HCT116 (cell line): Measurements from ENCODE around the gene DMAC1. TPM values are rescaled to one million over a fixed set of nuclear protein-coding genes. Genes with fewer than 3 reads are reported as not detected.

ENCODE experiments used
- ATAC-seq: fragments of 200-7000 bp; cut with Tn5 transposase; 2 replicates; pipeline ENCODE4 v1.9.1; 2020; ENCODE audit warnings: mild to moderate bottlenecking, moderate library complexity
- BruUV-seq: library from RNA; stranded (reverse); fragments of 400-500 nt; replicated peaks from 2 replicates; lab custom pipeline; 2021; lab: Mats Ljungman, UMichigan
- CTCF ChIA-PET: fragments of 300-600 bp; sonication (Branson Sonifier 250); formaldehyde crosslinking; loops from one replicate; lab custom pipeline; 2021; ENCODE audit warnings: antibody characterized with exemption; lab: Charles Lee
- POLR2A ChIA-PET: fragments of 300-600, 350-600 bp; sonication (Branson Sonifier 250); formaldehyde crosslinking; loops from one replicate; lab custom pipeline; 2021; ENCODE audit warnings: antibody characterized with exemption; lab: Charles Lee
- RAD21 ChIA-PET, 2 experiments: fragments of 300-600 bp; sonication (Branson Sonifier 250); formaldehyde crosslinking; loops; one replicate each; lab custom pipeline; 2023; ENCODE audit warnings: low total read pairs in 2 of 2; ENCODE audit not compliant: uncharacterized antibody in 2 of 2, unreplicated experiment in 2 of 2, low non-redundant PET in 1 of 2; lab: Charles Lee
- DNase-seq: peaks from one replicate; pipeline ENCODE4 v3.0.0-alpha.2; 2010; ENCODE audit warnings: low read depth, low spot score
- H2AFZ ChIP-seq: fragments of 200-600 bp; shearing (Covaris generic), sonication (generic); 2 replicates; pipeline ENCODE4 v1.6.1; 2017; ENCODE audit warnings: low read depth, mixed run types, mixed read lengths, antibody characterized with exemption, low read length; ENCODE audit not compliant: poor library complexity, severe bottlenecking
- H3K27ac ChIP-seq: 2 replicates; pipeline ENCODE4 v1.5.1; 2012; ENCODE audit warnings: low read depth, low read length
- H3K27me3 ChIP-seq: fragments of 200-600 bp; sonication (generic); 2 replicates; pipeline ENCODE4 v1.6.1; 2016; ENCODE audit warnings: mixed run types, low read length, mixed read lengths; ENCODE audit not compliant: insufficient read depth
- H3K36me3 ChIP-seq, 2 experiments: fragments of 200-500 bp in 1 of 2; fragments of 200-600 bp in 1 of 2; sonication (Bioruptor generic) in 1 of 2; sonication (generic) in 1 of 2; 2 replicates each; pipeline versions ENCODE4 v1.5.1 to v1.6.1; 2014 to 2016; ENCODE audit warnings: low read length in 2 of 2, inconsistent platforms in 1 of 2, mixed read lengths in 1 of 2, mixed run types in 1 of 2; ENCODE audit not compliant: insufficient read depth in 2 of 2, control insufficient read depth in 1 of 2
- H3K4me1 ChIP-seq, 2 experiments: fragments of 200-600 bp in 1 of 2; sonication (generic) in 1 of 2; 2 replicates each; pipeline versions ENCODE4 v1.5.1 to v1.6.1; 2012 to 2017; ENCODE audit warnings: low read length in 2 of 2, inconsistent platforms in 1 of 2, mild to moderate bottlenecking in 1 of 2, mixed read lengths in 1 of 2, mixed run types in 1 of 2, moderate library complexity in 1 of 2; ENCODE audit not compliant: insufficient read depth in 2 of 2, control insufficient read depth in 1 of 2
- H3K4me2 ChIP-seq: fragments of 200-600 bp; sonication (generic); 2 replicates; pipeline ENCODE4 v1.6.1; 2017; ENCODE audit warnings: mixed run types, low read length, mixed read lengths
- H3K4me3 ChIP-seq, 2 experiments: fragments of 200-600 bp in 1 of 2; sonication (generic) in 1 of 2; replicated peaks in 1 of 2; 2 replicates each; pipeline ENCODE4 v1.5.1; 2011 to 2016; ENCODE audit warnings: low read length in 2 of 2, control low read depth in 1 of 2, low read depth in 1 of 2, mild to moderate bottlenecking in 1 of 2, mixed read lengths in 1 of 2, mixed run types in 1 of 2
- H3K79me2 ChIP-seq: fragments of 200-600 bp; sonication (generic); 2 replicates; pipeline ENCODE4 v1.6.1; 2017; ENCODE audit warnings: mild to moderate bottlenecking, mixed run types, low read length, moderate library complexity, mixed read lengths; ENCODE audit not compliant: insufficient read depth
- H3K9ac ChIP-seq: fragments of 200-600 bp; sonication (generic); 2 replicates; pipeline ENCODE4 v1.6.1; 2016; ENCODE audit warnings: low read length, mixed read lengths
- H3K9me2 ChIP-seq: fragments of 200-600 bp; sonication (generic), shearing (Covaris generic); 2 replicates; pipeline ENCODE4 v1.6.1; 2017; ENCODE audit warnings: mixed run types, mild to moderate bottlenecking, moderate library complexity; ENCODE audit not compliant: insufficient read depth
- H3K9me3 ChIP-seq, 2 experiments: fragments of 200-500 bp in 1 of 2; fragments of 200-600 bp in 1 of 2; sonication (Bioruptor generic) in 1 of 2; sonication (generic) in 1 of 2; 2 replicates each; pipeline ENCODE4 v1.6.1; 2014 to 2017; ENCODE audit warnings: low read length in 2 of 2, mixed read lengths in 2 of 2, inconsistent platforms in 1 of 2, low read depth in 1 of 2, mild to moderate bottlenecking in 1 of 2, mixed run types in 1 of 2, moderate library complexity in 1 of 2; ENCODE audit not compliant: control insufficient read depth in 1 of 2, insufficient read depth in 1 of 2
- H4K20me1 ChIP-seq: fragments of 200-600 bp; sonication (generic), shearing (Covaris generic); 2 replicates; pipeline ENCODE4 v1.6.1; 2017; ENCODE audit warnings: mixed run types, mild to moderate bottlenecking, moderate library complexity; ENCODE audit not compliant: insufficient read depth
- CBX3 ChIP-seq: IDR thresholded peaks from 2 replicates; pipeline ENCODE4 v1.6.1; 2012; ENCODE audit warnings: low read depth
- ELF1 ChIP-seq: IDR thresholded peaks from 2 replicates; pipeline ENCODE4 v1.6.1; 2012; ENCODE audit warnings: low read depth, borderline replicate concordance
- FOSL1 ChIP-seq: IDR thresholded peaks from 2 replicates; pipeline ENCODE4 v1.6.1; 2012; ENCODE audit warnings: low read depth
- JUND ChIP-seq: IDR thresholded peaks from 2 replicates; pipeline ENCODE4 v1.6.1; 2012
- SRF ChIP-seq: IDR thresholded peaks from 2 replicates; pipeline ENCODE4 v1.6.1; 2012; ENCODE audit warnings: low read depth
- TCF7L2 ChIP-seq: IDR thresholded peaks from 2 replicates; pipeline ENCODE4 v1.7.0; 2011; ENCODE audit warnings: borderline replicate concordance, inconsistent platforms; ENCODE audit not compliant: insufficient read depth, insufficient read length; ENCODE audit errors: extremely low read depth
- YY1 ChIP-seq: IDR thresholded peaks from 2 replicates; pipeline ENCODE4 v1.6.1; 2011; ENCODE audit warnings: low read length, low read depth, moderate library complexity, mild to moderate bottlenecking; ENCODE audit not compliant: insufficient replicate concordance; ENCODE audit errors: extremely low read depth
- ZFX ChIP-seq: fragments of 450-650 bp; IDR thresholded peaks from 2 replicates; pipeline ENCODE4 v1.6.1; 2017
- ZNF274 ChIP-seq: fragments of 200-500 bp; sonication (Bioruptor generic); IDR thresholded peaks from 2 replicates; pipeline ENCODE4 v1.6.1; 2014; ENCODE audit warnings: mild to moderate bottlenecking, low read depth, low read length, inconsistent platforms
- intact Hi-C: fragments of 100-400 bp; cut with micrococcal nuclease; formaldehyde crosslinking; loops from 2 replicates; pipeline ENCODE4 v1.10.0; 2022
- total RNA-seq: library from RNA; stranded (reverse); gene quantifications from one replicate; pipeline ENCODE4 v1.2.1, GENCODE V29; 2021; ENCODE audit not compliant: unreplicated experiment
- TF ChIP-seq, protein P1 (sequence below), 3 experiments: fragments of 200-600 bp in 1 of 3; sonication (generic) in 1 of 3; IDR thresholded peaks in 2 of 3; conservative IDR thresholded peaks in 1 of 3; 2 replicates each; pipeline ENCODE4 v1.5.1; 2012 to 2017; ENCODE audit warnings: low read depth in 2 of 3, low read length in 2 of 3, antibody characterized with exemption in 1 of 3, borderline replicate concordance in 1 of 3, control low read depth in 1 of 3, mild to moderate bottlenecking in 1 of 3, mixed read lengths in 1 of 3, mixed run types in 1 of 3, moderate library complexity in 1 of 3; ENCODE audit not compliant: insufficient read depth in 1 of 3
- TF ChIP-seq, protein P2 (sequence below): IDR thresholded peaks from 2 replicates; pipeline ENCODE4 v1.6.1; 2012; ENCODE audit warnings: low read depth

Gene DMAC1
- total RNA-seq, 1 experiment from 2014 or later, result 39.1 TPM

DNA sequence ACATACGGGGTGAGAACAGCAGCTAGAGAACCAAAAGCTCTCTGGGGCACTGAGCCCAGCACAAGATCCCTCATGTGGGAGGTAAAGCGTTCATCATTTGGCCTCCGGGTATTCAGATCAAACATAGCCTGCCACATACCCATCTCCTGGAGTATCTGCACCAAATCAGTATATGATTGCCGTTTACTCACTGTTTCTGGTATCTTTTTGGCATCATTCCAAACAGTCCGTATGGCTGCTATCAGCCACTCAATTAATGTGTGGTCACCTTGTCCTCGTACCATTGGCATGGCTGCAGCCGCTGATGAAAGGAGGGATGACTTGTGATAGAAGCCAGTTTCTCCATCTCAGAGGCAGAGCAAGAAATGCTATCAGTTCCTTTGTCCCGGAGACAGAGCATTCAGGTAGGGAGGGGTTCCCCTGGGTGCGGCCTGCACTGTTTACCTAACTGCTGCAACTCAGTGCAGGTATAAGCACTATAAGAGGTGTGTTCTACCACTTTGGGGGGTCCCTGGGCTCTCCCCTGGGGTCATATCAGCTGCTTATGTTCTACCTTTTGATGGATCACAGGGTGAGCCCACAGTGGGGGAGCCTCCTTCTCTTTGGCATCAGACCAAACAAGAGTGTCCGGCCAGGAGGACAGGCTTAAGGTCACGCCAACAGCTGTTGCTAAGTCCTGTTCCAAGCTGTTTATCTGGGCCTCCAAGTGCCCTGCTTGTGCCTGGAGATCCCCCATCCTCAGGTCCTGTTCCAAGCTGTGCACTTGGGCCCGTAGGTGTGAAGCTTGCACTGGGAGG, 9.4 kb downstream of the DMAC1 start:
- TF ChIP-seq FOSL1, result no peak
- TF ChIP-seq, protein P1, sequence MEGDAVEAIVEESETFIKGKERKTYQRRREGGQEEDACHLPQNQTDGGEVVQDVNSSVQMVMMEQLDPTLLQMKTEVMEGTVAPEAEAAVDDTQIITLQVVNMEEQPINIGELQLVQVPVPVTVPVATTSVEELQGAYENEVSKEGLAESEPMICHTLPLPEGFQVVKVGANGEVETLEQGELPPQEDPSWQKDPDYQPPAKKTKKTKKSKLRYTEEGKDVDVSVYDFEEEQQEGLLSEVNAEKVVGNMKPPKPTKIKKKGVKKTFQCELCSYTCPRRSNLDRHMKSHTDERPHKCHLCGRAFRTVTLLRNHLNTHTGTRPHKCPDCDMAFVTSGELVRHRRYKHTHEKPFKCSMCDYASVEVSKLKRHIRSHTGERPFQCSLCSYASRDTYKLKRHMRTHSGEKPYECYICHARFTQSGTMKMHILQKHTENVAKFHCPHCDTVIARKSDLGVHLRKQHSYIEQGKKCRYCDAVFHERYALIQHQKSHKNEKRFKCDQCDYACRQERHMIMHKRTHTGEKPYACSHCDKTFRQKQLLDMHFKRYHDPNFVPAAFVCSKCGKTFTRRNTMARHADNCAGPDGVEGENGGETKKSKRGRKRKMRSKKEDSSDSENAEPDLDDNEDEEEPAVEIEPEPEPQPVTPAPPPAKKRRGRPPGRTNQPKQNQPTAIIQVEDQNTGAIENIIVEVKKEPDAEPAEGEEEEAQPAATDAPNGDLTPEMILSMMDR (IDR thresholded peaks at IDR 0.05 in 2 of 3, conservative IDR thresholded peaks at IDR 0.05 in 1 of 3; ENCODE audit: borderline replicate concordance in 1 of 3, insufficient read depth in 1 of 3, low read depth in 2 of 3, low read length in 2 of 3), result no peak
- no peak for TF ChIP-seq ZNF274
- no peak for TF ChIP-seq CBX3
- no peak for TF ChIP-seq ELF1
- no peak for TF ChIP-seq TCF7L2
- TF ChIP-seq JUND, result no peak
- TF ChIP-seq ZFX, result no peak
- TF ChIP-seq, protein P2, sequence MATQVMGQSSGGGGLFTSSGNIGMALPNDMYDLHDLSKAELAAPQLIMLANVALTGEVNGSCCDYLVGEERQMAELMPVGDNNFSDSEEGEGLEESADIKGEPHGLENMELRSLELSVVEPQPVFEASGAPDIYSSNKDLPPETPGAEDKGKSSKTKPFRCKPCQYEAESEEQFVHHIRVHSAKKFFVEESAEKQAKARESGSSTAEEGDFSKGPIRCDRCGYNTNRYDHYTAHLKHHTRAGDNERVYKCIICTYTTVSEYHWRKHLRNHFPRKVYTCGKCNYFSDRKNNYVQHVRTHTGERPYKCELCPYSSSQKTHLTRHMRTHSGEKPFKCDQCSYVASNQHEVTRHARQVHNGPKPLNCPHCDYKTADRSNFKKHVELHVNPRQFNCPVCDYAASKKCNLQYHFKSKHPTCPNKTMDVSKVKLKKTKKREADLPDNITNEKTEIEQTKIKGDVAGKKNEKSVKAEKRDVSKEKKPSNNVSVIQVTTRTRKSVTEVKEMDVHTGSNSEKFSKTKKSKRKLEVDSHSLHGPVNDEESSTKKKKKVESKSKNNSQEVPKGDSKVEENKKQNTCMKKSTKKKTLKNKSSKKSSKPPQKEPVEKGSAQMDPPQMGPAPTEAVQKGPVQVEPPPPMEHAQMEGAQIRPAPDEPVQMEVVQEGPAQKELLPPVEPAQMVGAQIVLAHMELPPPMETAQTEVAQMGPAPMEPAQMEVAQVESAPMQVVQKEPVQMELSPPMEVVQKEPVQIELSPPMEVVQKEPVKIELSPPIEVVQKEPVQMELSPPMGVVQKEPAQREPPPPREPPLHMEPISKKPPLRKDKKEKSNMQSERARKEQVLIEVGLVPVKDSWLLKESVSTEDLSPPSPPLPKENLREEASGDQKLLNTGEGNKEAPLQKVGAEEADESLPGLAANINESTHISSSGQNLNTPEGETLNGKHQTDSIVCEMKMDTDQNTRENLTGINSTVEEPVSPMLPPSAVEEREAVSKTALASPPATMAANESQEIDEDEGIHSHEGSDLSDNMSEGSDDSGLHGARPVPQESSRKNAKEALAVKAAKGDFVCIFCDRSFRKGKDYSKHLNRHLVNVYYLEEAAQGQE, result no peak
- TF ChIP-seq YY1, result no peak
- TF ChIP-seq SRF, result no peak
- 0 out of 4 replicates have a peak, but pooled peaks cover 0 to 1% of the 10 kb centered on the region in 2 experiments for H3K36me3 ChIP-seq
- H3K9me3 ChIP-seq, result no peaks in the 10 kb centered on the region
- H3K4me2 ChIP-seq, result no peak overlapping the region
- CTCF ChIA-PET, result no interaction called here
- H3K9me2 ChIP-seq, result no peaks in the 10 kb centered on the region
- H3K27ac ChIP-seq, result no peak overlapping the region
- H3K79me2 ChIP-seq, result no peaks in the 10 kb centered on the region
- no peak overlapping the region for H3K4me3 ChIP-seq
- DNase-seq (no peak), ATAC-seq (no peak)
- POLR2A ChIA-PET, result no interaction called here
- BruUV-seq, result no TSS peak
- H3K27me3 ChIP-seq, result no peaks in the 10 kb centered on the region
- no peaks in the 10 kb centered on the region for H4K20me1 ChIP-seq
- no peak overlapping the region for H2AFZ ChIP-seq
- intact Hi-C loops, result no loop called here
- H3K9ac ChIP-seq, result no peak overlapping the region
- RAD21 ChIA-PET, result no interaction called here
- no peaks in the 10 kb centered on the region for H3K4me1 ChIP-seq
